Neural cell (in vitro differentiated cells): ENCODE measurements around the gene RGS9. TPM values are rescaled to one million over a fixed set of nuclear protein-coding genes. Genes with fewer than 3 reads are reported as not detected.

ENCODE experiments used
- H2AFZ ChIP-seq: fragments of 200-600, 300-800 bp; sonication (generic), shearing (Covaris generic); 2 replicates; pipeline ENCODE4 v1.6.0; 2014; ENCODE audit warnings: low read depth, mild to moderate bottlenecking, antibody characterized with exemption, low read length, moderate library complexity
- H3F3A ChIP-seq: fragments of 200-600 bp; shearing (Covaris generic); 2 replicates; pipeline ENCODE4 v1.6.1; 2016; ENCODE audit warnings: mild to moderate bottlenecking, moderate library complexity, mixed read lengths, antibody characterized with exemption, low read length; ENCODE audit not compliant: insufficient read depth, poor library complexity, severe bottlenecking
- H3K27ac ChIP-seq: fragments of 200-600, 300-800 bp; sonication (generic), shearing (Covaris generic); 2 replicates; pipeline ENCODE4 v1.5.1; 2014; ENCODE audit warnings: mild to moderate bottlenecking, low read length, moderate library complexity
- H3K27me3 ChIP-seq: fragments of 300-800, 200-600 bp; sonication (generic), shearing (Covaris generic); 2 replicates; pipeline ENCODE4 v1.6.0; 2014; ENCODE audit warnings: mild to moderate bottlenecking, low read depth, low read length, moderate library complexity; ENCODE audit not compliant: insufficient read depth
- H3K36me3 ChIP-seq: fragments of 300-800, 200-600 bp; sonication (generic), shearing (Covaris generic); 2 replicates; pipeline ENCODE4 v1.5.1; 2014; ENCODE audit warnings: mild to moderate bottlenecking, antibody characterized with exemption, low read length, moderate library complexity; ENCODE audit not compliant: insufficient read depth
- H3K4me2 ChIP-seq: fragments of 300-800, 200-600 bp; sonication (generic), shearing (Covaris generic); 2 replicates; pipeline ENCODE4 v1.6.0; 2014; ENCODE audit warnings: mild to moderate bottlenecking, low read length
- H3K4me3 ChIP-seq: fragments of 300-800, 200-600 bp; sonication (generic), shearing (Covaris generic); 2 replicates; pipeline ENCODE4 v1.5.1; 2014; ENCODE audit warnings: mild to moderate bottlenecking, low read length, moderate library complexity
- H3K79me2 ChIP-seq: fragments of 200-600 bp; shearing (Covaris generic); replicated peaks from 2 replicates; pipeline ENCODE4 v1.6.0; 2014; ENCODE audit warnings: mild to moderate bottlenecking, low read length, moderate library complexity; ENCODE audit not compliant: insufficient read depth
- H3K9ac ChIP-seq: fragments of 300-800, 200-600 bp; sonication (generic), shearing (Covaris generic); 2 replicates; pipeline ENCODE4 v1.6.1; 2016; ENCODE audit warnings: mild to moderate bottlenecking, low read length, mixed read lengths
- H3K9me2 ChIP-seq: fragments of 200-600 bp; shearing (Covaris generic); 2 replicates; pipeline ENCODE4 v1.6.1; 2016; ENCODE audit warnings: mild to moderate bottlenecking, low read length, mixed read lengths; ENCODE audit not compliant: insufficient read depth
- H3K9me3 ChIP-seq: fragments of 200-600, 300-800 bp; sonication (generic), shearing (Covaris generic); 2 replicates; pipeline ENCODE4 v1.6.1; 2016; ENCODE audit warnings: mild to moderate bottlenecking, mixed run types, low read length, moderate library complexity, mixed read lengths
- H4K20me1 ChIP-seq: fragments of 200-600 bp; shearing (Covaris generic); 2 replicates; pipeline ENCODE4 v1.6.1; 2016; ENCODE audit warnings: mild to moderate bottlenecking, mixed run types; ENCODE audit not compliant: insufficient read depth
- EP300 ChIP-seq: fragments of 450-650 bp; conservative IDR thresholded peaks from 2 replicates; pipeline ENCODE4 v1.6.1; 2014; ENCODE audit warnings: antibody characterized with exemption, mild to moderate bottlenecking, moderate library complexity; ENCODE audit not compliant: poor library complexity, severe bottlenecking
- EZH2 ChIP-seq: fragments of 200-600, 300-800 bp; shearing (Covaris generic), sonication (generic); IDR thresholded peaks from 2 replicates; pipeline ENCODE4 v1.6.1; 2014; ENCODE audit warnings: antibody characterized with exemption, low read length, borderline replicate concordance, mild to moderate bottlenecking; ENCODE audit not compliant: insufficient read depth, poor library complexity, severe bottlenecking
- MXI1 ChIP-seq: fragments of 450-650 bp; conservative IDR thresholded peaks from 2 replicates; pipeline ENCODE4 v1.6.1; 2014; ENCODE audit warnings: antibody characterized with exemption, mild to moderate bottlenecking; ENCODE audit not compliant: poor library complexity, severe bottlenecking
- POLR2AphosphoS5 ChIP-seq: IDR thresholded peaks from 2 replicates; pipeline ENCODE4 v1.6.1; 2012
- RAD21 ChIP-seq: fragments of 450-650 bp; conservative IDR thresholded peaks from 2 replicates; pipeline ENCODE4 v1.6.1; 2014; ENCODE audit warnings: antibody characterized with exemption, mild to moderate bottlenecking, moderate library complexity
- SMC3 ChIP-seq: fragments of 450-650 bp; conservative IDR thresholded peaks from 2 replicates; pipeline ENCODE4 v1.6.1; 2014; ENCODE audit warnings: antibody characterized with exemption, mild to moderate bottlenecking, moderate library complexity; ENCODE audit not compliant: poor library complexity
- TAF1 ChIP-seq: IDR thresholded peaks from 2 replicates; pipeline ENCODE4 v1.6.1; 2012; ENCODE audit warnings: low read depth
- polyA plus RNA-seq: library from polyadenylated mRNA; depleted of rRNA; stranded (reverse); fragments of >200 nt; gene quantifications from 2 replicates; pipeline ENCODE4 v1.2.3, GENCODE V29; 2014
- TF ChIP-seq, protein P1 (sequence below): IDR thresholded peaks from 2 replicates; pipeline ENCODE4 v1.6.1; 2012; ENCODE audit warnings: borderline replicate concordance
- TF ChIP-seq, protein P2 (sequence below): fragments of 450-650 bp; IDR thresholded peaks from 2 replicates; pipeline ENCODE4 v1.5.1; 2014; ENCODE audit warnings: antibody characterized with exemption, mild to moderate bottlenecking, moderate library complexity; ENCODE audit not compliant: poor library complexity, severe bottlenecking

RGS9 gene
- polyA plus RNA-seq, 1 donor from 2014 or later, result 6.8 TPM

DNA sequence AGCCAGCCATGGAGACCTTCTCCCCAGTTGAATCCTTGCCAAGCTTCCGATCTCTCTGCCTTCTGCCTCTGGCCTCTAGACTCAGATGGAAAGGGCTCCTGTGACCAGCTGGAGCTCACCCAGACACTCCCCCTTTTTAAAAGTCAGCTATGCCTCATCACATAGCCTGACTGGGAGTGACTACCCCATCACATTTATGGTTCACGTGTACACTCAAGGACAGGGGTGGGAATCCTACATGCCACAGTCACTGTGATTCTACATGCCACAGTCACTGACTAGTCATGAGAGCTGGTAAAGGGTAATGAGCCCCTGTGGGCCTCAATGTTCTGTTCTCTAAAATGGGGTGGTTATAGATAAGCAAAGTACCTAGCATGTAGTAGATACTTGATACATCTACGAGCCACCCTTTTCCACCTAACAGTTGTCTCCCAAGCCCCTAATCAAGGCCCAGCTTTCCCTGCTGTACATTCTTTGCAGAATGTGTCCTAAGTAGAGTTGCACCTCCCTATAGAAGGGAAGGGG, 85.1 kb downstream of the RGS9 start:
- Histone ChIP-seq H3F3A (no peaks in the 10 kb centered on the region), H3K4me3 (no peak overlapping the region), H3K36me3 (no peaks in the 10 kb centered on the region), H4K20me1 (no peaks in the 10 kb centered on the region), H3K9ac (no peak overlapping the region), H3K79me2 (no peaks in the 10 kb centered on the region), H3K27ac (no peak overlapping the region), H3K4me2 (no peak overlapping the region), H2AFZ (no peak overlapping the region), H3K27me3 (no peaks in the 10 kb centered on the region), H3K9me3 (no peaks in the 10 kb centered on the region), H3K9me2 (no peaks in the 10 kb centered on the region)
- TF ChIP-seq POLR2AphosphoS5 (no peak), SMC3 (no peak), RAD21 (no peak), EZH2 (no peak), TAF1 (no peak), EP300 (no peak), MXI1 (no peak)
- TF ChIP-seq, protein P1, sequence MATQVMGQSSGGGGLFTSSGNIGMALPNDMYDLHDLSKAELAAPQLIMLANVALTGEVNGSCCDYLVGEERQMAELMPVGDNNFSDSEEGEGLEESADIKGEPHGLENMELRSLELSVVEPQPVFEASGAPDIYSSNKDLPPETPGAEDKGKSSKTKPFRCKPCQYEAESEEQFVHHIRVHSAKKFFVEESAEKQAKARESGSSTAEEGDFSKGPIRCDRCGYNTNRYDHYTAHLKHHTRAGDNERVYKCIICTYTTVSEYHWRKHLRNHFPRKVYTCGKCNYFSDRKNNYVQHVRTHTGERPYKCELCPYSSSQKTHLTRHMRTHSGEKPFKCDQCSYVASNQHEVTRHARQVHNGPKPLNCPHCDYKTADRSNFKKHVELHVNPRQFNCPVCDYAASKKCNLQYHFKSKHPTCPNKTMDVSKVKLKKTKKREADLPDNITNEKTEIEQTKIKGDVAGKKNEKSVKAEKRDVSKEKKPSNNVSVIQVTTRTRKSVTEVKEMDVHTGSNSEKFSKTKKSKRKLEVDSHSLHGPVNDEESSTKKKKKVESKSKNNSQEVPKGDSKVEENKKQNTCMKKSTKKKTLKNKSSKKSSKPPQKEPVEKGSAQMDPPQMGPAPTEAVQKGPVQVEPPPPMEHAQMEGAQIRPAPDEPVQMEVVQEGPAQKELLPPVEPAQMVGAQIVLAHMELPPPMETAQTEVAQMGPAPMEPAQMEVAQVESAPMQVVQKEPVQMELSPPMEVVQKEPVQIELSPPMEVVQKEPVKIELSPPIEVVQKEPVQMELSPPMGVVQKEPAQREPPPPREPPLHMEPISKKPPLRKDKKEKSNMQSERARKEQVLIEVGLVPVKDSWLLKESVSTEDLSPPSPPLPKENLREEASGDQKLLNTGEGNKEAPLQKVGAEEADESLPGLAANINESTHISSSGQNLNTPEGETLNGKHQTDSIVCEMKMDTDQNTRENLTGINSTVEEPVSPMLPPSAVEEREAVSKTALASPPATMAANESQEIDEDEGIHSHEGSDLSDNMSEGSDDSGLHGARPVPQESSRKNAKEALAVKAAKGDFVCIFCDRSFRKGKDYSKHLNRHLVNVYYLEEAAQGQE, result no peak
- TF ChIP-seq, protein P2, sequence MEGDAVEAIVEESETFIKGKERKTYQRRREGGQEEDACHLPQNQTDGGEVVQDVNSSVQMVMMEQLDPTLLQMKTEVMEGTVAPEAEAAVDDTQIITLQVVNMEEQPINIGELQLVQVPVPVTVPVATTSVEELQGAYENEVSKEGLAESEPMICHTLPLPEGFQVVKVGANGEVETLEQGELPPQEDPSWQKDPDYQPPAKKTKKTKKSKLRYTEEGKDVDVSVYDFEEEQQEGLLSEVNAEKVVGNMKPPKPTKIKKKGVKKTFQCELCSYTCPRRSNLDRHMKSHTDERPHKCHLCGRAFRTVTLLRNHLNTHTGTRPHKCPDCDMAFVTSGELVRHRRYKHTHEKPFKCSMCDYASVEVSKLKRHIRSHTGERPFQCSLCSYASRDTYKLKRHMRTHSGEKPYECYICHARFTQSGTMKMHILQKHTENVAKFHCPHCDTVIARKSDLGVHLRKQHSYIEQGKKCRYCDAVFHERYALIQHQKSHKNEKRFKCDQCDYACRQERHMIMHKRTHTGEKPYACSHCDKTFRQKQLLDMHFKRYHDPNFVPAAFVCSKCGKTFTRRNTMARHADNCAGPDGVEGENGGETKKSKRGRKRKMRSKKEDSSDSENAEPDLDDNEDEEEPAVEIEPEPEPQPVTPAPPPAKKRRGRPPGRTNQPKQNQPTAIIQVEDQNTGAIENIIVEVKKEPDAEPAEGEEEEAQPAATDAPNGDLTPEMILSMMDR, result no peak

DNA sequence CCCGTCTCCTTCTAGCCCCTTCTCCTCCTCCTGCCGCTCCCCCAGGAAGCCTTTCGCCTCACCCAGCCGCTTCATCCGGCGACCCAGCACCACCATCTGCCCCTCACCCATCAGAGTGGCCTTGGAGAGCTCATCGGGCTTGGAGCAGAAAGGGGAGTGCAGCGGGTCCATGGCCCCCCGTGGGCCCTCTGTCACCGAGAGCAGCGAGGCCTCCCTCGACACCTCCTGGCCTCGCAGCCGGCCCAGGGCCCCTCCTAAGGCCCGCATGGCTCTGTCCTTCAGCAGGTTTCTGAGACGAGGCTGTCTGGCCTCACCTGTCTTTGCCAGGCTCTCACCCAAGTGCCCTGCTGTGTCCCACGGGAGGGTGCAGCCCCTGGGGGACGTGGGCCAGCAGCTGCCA, 87.9 kb downstream of the RGS9 start:
- TF ChIP-seq, protein P2, result no peak
- TF ChIP-seq MXI1 (no peak), EP300 (no peak), EZH2 (no peak), SMC3 (no peak)
- TF ChIP-seq, protein P1, result no peak
- no peaks in the 10 kb centered on the region for H3K79me2 ChIP-seq
- H3K4me3 ChIP-seq, result no peak overlapping the region
- no peaks in the 10 kb centered on the region for H3K9me3 ChIP-seq
- H3K9me2 ChIP-seq, result no peaks in the 10 kb centered on the region
- H4K20me1 ChIP-seq, result no peaks in the 10 kb centered on the region
- no peaks in the 10 kb centered on the region for H3F3A ChIP-seq
- no peak overlapping the region for H3K9ac ChIP-seq
- H2AFZ ChIP-seq, result no peak overlapping the region
- no peak overlapping the region for H3K27ac ChIP-seq
- no peaks in the 10 kb centered on the region for H3K27me3 ChIP-seq
- H3K4me2 ChIP-seq, result no peak overlapping the region
- no peaks in the 10 kb centered on the region for H3K36me3 ChIP-seq
